ENCODE measurements around the gene KIT. TPM values are rescaled to one million over a fixed set of nuclear protein-coding genes. Genes with fewer than 3 reads are reported as not detected.

The KIT gene
- polyA plus RNA-seq, 3 donors, result 16.4 to 17.0 (median 16.9) TPM

GRCh38 chr4:54658252-54659093, 716 bp downstream of the KIT start:
- peak; percentile 54 for DNase-seq

- DNase-seq, result peak; percentile 30
These were observed 1.6 kb downstream of the KIT start for GRCh38 chr4:54659313-54659712.

- no peak for DNase-seq
These were observed 2.2 kb downstream of the KIT start for GRCh38 chr4:54659749-54660535.

- no peak for DNase-seq
These were observed 2.8 kb downstream of the KIT start for GRCh38 chr4:54660591-54660990.

- DNase-seq, result no peak
These were observed 3.4 kb downstream of the KIT start for GRCh38 chr4:54661169-54661568.

GRCh38 chr4:54661686-54662085, 3.9 kb downstream of the KIT start:
- DNase-seq, result no peak

- no peak for DNase-seq
These were observed 4.4 kb downstream of the KIT start for GRCh38 chr4:54662123-54662522.

- DNase-seq, result no peak
These were observed 5.3 kb downstream of the KIT start for GRCh38 chr4:54662901-54663585.

GRCh38 chr4:54664400-54664799, 6.6 kb downstream of the KIT start:
- no peak for DNase-seq

GRCh38 chr4:54668014-54668611, 10.4 kb downstream of the KIT start:
- no peak for DNase-seq

GRCh38 chr4:54669831-54670230, 12.1 kb downstream of the KIT start:
- no peak for DNase-seq

- no peak for DNase-seq
These were observed 18.1 kb downstream of the KIT start for GRCh38 chr4:54675721-54676461.

- no peak for DNase-seq
These were observed 18.9 kb downstream of the KIT start for GRCh38 chr4:54676658-54677057.

GRCh38 chr4:54677416-54677815, 19.7 kb downstream of the KIT start:
- DNase-seq, result no peak

GRCh38 chr4:54677853-54678650, 20.3 kb downstream of the KIT start:
- no peak for DNase-seq

- DNase-seq, result no peak
These were observed 21.1 kb downstream of the KIT start for GRCh38 chr4:54678826-54679225.

- DNase-seq, result no peak
These were observed 22.1 kb downstream of the KIT start for GRCh38 chr4:54679813-54680212.

- DNase-seq, result no peak
These were observed 26.0 kb downstream of the KIT start for GRCh38 chr4:54683616-54684346.

GRCh38 chr4:54685810-54686209, 28.1 kb downstream of the KIT start:
- DNase-seq, result no peak

Measured in renal pelvis (tissue), 4 donors.